ENCODE measurements around the gene DYSF. TPM values are rescaled to one million over a fixed set of nuclear protein-coding genes. Genes with fewer than 3 reads are reported as not detected.

DYSF gene
- total RNA-seq, 1 experiment from 2014 or later, result 0.31 TPM

DNA sequence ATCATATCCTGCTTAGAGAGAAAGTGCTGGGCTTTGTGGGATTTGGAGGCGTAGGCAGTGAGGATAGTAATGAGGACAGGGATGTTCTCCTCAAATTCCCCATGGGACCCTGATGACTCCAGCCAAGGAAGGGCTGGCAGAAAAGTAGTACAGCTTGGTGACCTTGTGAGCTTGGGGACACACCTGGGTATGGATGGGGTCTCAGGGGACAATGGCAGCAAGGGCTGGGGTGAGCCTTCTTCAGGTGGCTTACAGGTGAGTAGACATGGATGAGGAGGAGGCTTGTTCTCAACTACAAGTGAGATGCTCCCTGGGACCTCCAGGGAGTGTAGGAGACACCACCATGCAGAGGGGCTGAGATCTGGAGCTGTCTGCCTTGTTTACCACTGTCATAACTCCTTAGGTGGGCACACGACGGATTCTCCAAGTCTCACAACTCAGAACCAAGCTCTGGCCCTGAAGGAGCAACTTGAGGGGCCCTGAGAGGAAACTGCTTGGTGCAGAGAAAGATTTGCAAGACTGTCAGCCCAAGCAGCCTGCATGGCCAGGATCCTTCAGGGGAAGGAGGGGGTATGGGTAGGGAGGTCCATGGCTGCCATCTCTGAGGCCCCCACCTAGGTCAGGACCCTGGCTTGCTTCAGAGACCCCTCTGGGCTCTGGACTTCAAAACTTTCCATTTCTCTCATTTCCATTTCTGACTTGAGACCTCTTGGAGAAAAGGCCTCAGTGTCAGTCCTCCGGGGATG lies 262.8 kb downstream of the DYSF start:
- no peaks in the 10 kb centered on the region for H3K9me3 ChIP-seq (ENCODE audit: control insufficient read depth, insufficient read depth, low read depth, low read length)
- ATAC-seq (no peak), DNase-seq (ENCODE audit: low read depth, low spot score) (no peak)
- TF ChIP-seq TCF7L2 (IDR thresholded peaks at IDR 0.05; ENCODE audit: low read depth, low read length), result no peak
- TF ChIP-seq, protein P1, sequence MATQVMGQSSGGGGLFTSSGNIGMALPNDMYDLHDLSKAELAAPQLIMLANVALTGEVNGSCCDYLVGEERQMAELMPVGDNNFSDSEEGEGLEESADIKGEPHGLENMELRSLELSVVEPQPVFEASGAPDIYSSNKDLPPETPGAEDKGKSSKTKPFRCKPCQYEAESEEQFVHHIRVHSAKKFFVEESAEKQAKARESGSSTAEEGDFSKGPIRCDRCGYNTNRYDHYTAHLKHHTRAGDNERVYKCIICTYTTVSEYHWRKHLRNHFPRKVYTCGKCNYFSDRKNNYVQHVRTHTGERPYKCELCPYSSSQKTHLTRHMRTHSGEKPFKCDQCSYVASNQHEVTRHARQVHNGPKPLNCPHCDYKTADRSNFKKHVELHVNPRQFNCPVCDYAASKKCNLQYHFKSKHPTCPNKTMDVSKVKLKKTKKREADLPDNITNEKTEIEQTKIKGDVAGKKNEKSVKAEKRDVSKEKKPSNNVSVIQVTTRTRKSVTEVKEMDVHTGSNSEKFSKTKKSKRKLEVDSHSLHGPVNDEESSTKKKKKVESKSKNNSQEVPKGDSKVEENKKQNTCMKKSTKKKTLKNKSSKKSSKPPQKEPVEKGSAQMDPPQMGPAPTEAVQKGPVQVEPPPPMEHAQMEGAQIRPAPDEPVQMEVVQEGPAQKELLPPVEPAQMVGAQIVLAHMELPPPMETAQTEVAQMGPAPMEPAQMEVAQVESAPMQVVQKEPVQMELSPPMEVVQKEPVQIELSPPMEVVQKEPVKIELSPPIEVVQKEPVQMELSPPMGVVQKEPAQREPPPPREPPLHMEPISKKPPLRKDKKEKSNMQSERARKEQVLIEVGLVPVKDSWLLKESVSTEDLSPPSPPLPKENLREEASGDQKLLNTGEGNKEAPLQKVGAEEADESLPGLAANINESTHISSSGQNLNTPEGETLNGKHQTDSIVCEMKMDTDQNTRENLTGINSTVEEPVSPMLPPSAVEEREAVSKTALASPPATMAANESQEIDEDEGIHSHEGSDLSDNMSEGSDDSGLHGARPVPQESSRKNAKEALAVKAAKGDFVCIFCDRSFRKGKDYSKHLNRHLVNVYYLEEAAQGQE (IDR thresholded peaks at IDR 0.05; ENCODE audit: insufficient read depth in 1 of 2, low read depth in 2 of 2, low read length in 1 of 2), result no peak
- ChIA-PET POLR2A (no interaction called here), CTCF (no interaction called here)
- H3K36me3 ChIP-seq (ENCODE audit: control insufficient read depth, insufficient read depth, low read length), result no peaks in the 10 kb centered on the region
- H3K27me3 ChIP-seq (ENCODE audit: control insufficient read depth, insufficient read depth, low read length), result no peaks in the 10 kb centered on the region
- intact Hi-C loops (cut with micrococcal nuclease; ENCODE audit: unreplicated experiment) (no loop called here), in situ Hi-C loops (cut with HindIII; ENCODE audit: low pct_unique_long_range_greater_than_20kb, low sequenced_read_pairs) (no loop called here)
- H3K4me3 ChIP-seq (ENCODE audit: low read depth in 2 of 2, low read length in 2 of 2), result no peak overlapping the region
- no peak overlapping the region for H3K27ac ChIP-seq (ENCODE audit: low read length)
- H3K4me1 ChIP-seq (ENCODE audit: control insufficient read depth, insufficient read depth, low read length), result 0 out of 2 replicates have a peak, but pooled peaks cover 3% of the 10 kb centered on the region
- no TSS peak for BruUV-seq (replicated peaks)

DNA sequence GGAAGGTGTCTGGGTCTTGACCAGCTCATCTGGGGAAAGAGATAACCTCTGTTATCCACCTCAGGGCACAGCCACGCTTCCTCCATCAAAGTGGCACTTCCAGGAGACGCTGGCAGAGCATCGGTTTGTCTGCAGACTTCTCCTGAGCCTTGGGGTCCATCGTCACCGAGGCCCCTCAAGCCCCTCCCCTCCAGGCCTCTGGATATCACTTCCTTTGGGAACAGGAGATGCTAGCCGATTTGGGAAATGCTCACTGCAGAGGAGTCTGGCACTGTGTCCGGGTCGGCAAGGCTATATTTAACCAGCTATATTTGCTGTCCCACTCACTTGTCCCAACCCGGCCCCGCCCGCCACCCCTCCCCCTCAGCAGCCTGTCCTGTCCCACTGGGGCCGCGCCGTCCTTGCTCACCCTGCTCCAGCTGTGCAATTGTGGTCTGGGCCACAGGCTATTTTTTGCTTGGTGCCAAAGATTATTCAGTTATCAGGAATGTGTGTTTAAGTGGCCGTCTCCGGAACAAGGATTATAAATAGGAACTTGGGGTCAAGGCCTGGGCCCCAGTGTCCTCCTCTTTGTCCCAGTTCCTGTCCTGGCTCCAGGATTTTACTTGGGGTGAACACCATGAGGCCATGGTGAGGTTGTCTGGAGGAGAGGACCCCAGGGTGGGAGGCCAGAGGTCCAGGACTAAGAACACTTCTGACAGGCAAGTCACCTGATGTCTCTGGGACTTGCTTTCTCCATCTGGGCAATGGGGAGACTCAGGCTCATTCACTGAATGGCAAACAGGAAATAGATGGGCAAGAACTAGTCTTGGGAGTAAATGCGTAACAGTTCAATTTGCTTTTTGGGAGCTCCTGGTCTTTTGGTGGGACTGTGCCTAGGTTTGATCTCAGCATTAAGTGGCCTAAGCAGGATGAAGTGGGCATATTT lies 263.6 kb downstream of the DYSF start:
- TF ChIP-seq TCF7L2 (IDR thresholded peaks at IDR 0.05; ENCODE audit: low read depth, low read length) (no peak), SIN3A (IDR thresholded peaks at IDR 0.05; ENCODE audit: borderline replicate concordance, insufficient read depth, low read depth, low read length) (no peak), POLR2AphosphoS5 (IDR thresholded peaks at IDR 0.05; ENCODE audit: low read depth, low read length) (no peak)
- TF ChIP-seq, protein P2, sequence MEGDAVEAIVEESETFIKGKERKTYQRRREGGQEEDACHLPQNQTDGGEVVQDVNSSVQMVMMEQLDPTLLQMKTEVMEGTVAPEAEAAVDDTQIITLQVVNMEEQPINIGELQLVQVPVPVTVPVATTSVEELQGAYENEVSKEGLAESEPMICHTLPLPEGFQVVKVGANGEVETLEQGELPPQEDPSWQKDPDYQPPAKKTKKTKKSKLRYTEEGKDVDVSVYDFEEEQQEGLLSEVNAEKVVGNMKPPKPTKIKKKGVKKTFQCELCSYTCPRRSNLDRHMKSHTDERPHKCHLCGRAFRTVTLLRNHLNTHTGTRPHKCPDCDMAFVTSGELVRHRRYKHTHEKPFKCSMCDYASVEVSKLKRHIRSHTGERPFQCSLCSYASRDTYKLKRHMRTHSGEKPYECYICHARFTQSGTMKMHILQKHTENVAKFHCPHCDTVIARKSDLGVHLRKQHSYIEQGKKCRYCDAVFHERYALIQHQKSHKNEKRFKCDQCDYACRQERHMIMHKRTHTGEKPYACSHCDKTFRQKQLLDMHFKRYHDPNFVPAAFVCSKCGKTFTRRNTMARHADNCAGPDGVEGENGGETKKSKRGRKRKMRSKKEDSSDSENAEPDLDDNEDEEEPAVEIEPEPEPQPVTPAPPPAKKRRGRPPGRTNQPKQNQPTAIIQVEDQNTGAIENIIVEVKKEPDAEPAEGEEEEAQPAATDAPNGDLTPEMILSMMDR (IDR thresholded peaks at IDR 0.05), result no peak
- TF ChIP-seq, protein P1 (IDR thresholded peaks at IDR 0.05; ENCODE audit: insufficient read depth in 1 of 2, low read depth in 2 of 2, low read length in 1 of 2), result no peak
- POLR2A ChIA-PET, result no interaction called here
- intact Hi-C loops (cut with micrococcal nuclease; ENCODE audit: unreplicated experiment) (no loop called here), in situ Hi-C loops (cut with HindIII; ENCODE audit: low pct_unique_long_range_greater_than_20kb, low sequenced_read_pairs) (no loop called here)
- Histone ChIP-seq H3K27ac (ENCODE audit: low read length) (no peak overlapping the region), H3K27me3 (ENCODE audit: control insufficient read depth, insufficient read depth, low read length) (no peaks in the 10 kb centered on the region), H3K9me3 (ENCODE audit: control insufficient read depth, insufficient read depth, low read depth, low read length) (no peaks in the 10 kb centered on the region), H3K4me1 (ENCODE audit: control insufficient read depth, insufficient read depth, low read length) (0 out of 2 replicates have a peak, but pooled peaks cover 3% of the 10 kb centered on the region), H3K36me3 (ENCODE audit: control insufficient read depth, insufficient read depth, low read length) (no peaks in the 10 kb centered on the region), H3K4me3 (ENCODE audit: low read depth in 2 of 2, low read length in 2 of 2) (no peak overlapping the region)
- DNase-seq (ENCODE audit: low read depth, low spot score), result no peak
- CTCF ChIA-PET, result no interaction called here
- peak; percentile 75 for ATAC-seq
- BruUV-seq (replicated peaks), result no TSS peak
